ENCODE results near the gene KCNMB1.

- no peak for TF ChIP-seq EGR1 (IDR thresholded peaks at IDR 0.05; ENCODE audit: borderline replicate concordance in 1 of 2, low read depth in 2 of 2, low read length in 2 of 2)
- no peak for TF ChIP-seq CTCF (IDR thresholded peaks at IDR 0.05 in 2 of 3, conservative IDR thresholded peaks at IDR 0.05 in 1 of 3; ENCODE audit: control insufficient read depth in 2 of 3, extremely low read depth in 1 of 3, insufficient read depth in 1 of 3, low read depth in 3 of 3, low read length in 3 of 3)
- no peak for TF ChIP-seq TAF1 (IDR thresholded peaks at IDR 0.05; ENCODE audit: borderline replicate concordance, low read depth, low read length)
- no peak for TF ChIP-seq RAD21 (IDR thresholded peaks at IDR 0.05; ENCODE audit: insufficient read depth, low read depth, low read length)
- TF ChIP-seq ZNF384 (IDR thresholded peaks at IDR 0.05; ENCODE audit: borderline replicate concordance, low read depth, low read length), result no peak
- TF ChIP-seq POLR2AphosphoS2 (IDR thresholded peaks at IDR 0.05; ENCODE audit: low read depth, low read length), result no peak
- no peak for TF ChIP-seq NR2C2 (IDR thresholded peaks at IDR 0.05; ENCODE audit: borderline replicate concordance, control insufficient read depth, insufficient read length, low read depth)
- TF ChIP-seq ETV6 (conservative IDR thresholded peaks at IDR 0.05 in 1 of 2, IDR thresholded peaks at IDR 0.05 in 1 of 2; ENCODE audit: borderline replicate concordance in 1 of 2, low read depth in 1 of 2), result no peak
- no peak for TF ChIP-seq POLR2AphosphoS5 (IDR thresholded peaks at IDR 0.05; ENCODE audit: low read length)
These were observed 41.8 kb upstream of the KCNMB1 start for GRCh38 chr5:170430866-170431437.
